ENCODE measurements around the gene NFIC.

DNA sequence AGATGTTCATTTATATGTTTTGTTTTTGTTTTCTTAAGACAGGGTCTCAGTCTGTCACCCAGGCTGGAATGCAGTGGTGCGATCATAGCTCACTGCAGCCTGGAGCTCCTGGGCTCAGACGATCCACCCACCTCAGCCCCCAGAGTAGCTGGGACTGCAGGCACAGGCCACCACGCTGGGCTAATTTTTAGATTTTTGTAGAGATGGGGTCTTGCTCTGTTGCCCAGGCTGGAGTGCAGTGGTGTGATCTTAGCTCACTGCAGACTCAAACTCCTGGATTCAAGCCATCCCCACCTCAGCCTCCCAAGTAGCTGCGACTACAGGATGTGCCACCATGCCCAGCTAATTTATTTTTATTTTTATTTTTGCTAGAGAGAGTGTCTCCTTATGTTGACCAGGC, 45.7 kb downstream of the NFIC start:
- TF ChIP-seq, protein P1, sequence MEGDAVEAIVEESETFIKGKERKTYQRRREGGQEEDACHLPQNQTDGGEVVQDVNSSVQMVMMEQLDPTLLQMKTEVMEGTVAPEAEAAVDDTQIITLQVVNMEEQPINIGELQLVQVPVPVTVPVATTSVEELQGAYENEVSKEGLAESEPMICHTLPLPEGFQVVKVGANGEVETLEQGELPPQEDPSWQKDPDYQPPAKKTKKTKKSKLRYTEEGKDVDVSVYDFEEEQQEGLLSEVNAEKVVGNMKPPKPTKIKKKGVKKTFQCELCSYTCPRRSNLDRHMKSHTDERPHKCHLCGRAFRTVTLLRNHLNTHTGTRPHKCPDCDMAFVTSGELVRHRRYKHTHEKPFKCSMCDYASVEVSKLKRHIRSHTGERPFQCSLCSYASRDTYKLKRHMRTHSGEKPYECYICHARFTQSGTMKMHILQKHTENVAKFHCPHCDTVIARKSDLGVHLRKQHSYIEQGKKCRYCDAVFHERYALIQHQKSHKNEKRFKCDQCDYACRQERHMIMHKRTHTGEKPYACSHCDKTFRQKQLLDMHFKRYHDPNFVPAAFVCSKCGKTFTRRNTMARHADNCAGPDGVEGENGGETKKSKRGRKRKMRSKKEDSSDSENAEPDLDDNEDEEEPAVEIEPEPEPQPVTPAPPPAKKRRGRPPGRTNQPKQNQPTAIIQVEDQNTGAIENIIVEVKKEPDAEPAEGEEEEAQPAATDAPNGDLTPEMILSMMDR (IDR thresholded peaks at IDR 0.05; ENCODE audit: poor library complexity) = no peak
- TF ChIP-seq EZH2 (IDR thresholded peaks at IDR 0.05; ENCODE audit: borderline replicate concordance) = no peak
